Keratinocyte (primary cell): Measurements from ENCODE around the gene MAGI2. TPM values are rescaled to one million over a fixed set of nuclear protein-coding genes. Genes with fewer than 3 reads are reported as not detected.

Experiments
- DNase-seq: peaks from one replicate; pipeline ENCODE4 v3.0.0-alpha.2; 2011; ENCODE audit warnings: low read depth, missing footprints, low spot score
- FAIRE-seq: peaks from 2 replicates; lab custom pipeline; 2011; peaks lifted over from hg19 to GRCh38; lab: Jason Lieb, UNC
- H2AFZ ChIP-seq: 2 replicates; pipeline ENCODE4 v1.6.0; 2012; ENCODE audit warnings: low read length, control low read depth, inconsistent platforms; ENCODE audit not compliant: control insufficient read depth
- H3K27ac ChIP-seq: 2 replicates; pipeline ENCODE4 v1.5.1; 2011; ENCODE audit warnings: low read length; ENCODE audit not compliant: control insufficient read depth, insufficient read depth
- H3K27me3 ChIP-seq: 3 replicates; pipeline ENCODE4 v1.6.0; 2011; ENCODE audit warnings: low read length; ENCODE audit not compliant: control insufficient read depth, insufficient read depth; ENCODE audit errors: extremely low read depth
- H3K36me3 ChIP-seq, 2 experiments: 2 replicates in 1 of 2; 3 replicates in 1 of 2; pipeline ENCODE4 v1.5.1; 2011; ENCODE audit warnings: low read length in 2 of 2, mild to moderate bottlenecking in 1 of 2; ENCODE audit not compliant: control insufficient read depth in 2 of 2, insufficient read depth in 2 of 2; ENCODE audit errors: extremely low read depth in 1 of 2
- H3K4me1 ChIP-seq: 3 replicates; pipeline ENCODE4 v1.5.1; 2011; ENCODE audit warnings: low read length; ENCODE audit not compliant: control insufficient read depth, insufficient read depth; ENCODE audit errors: extremely low read depth
- H3K4me2 ChIP-seq: 3 replicates; pipeline ENCODE4 v1.6.0; 2011; ENCODE audit warnings: low read depth, low read length; ENCODE audit not compliant: control insufficient read depth, insufficient read depth; ENCODE audit errors: extremely low read depth
- H3K4me3 ChIP-seq, 3 experiments: fragments of 200-600 bp in 1 of 3; sonication (generic) in 1 of 3; 2 replicates in 2 of 3; 3 replicates in 1 of 3; pipeline ENCODE4 v1.5.1; 2011 to 2016; ENCODE audit warnings: low read length in 3 of 3, mild to moderate bottlenecking in 3 of 3, control low read depth in 2 of 3, inconsistent platforms in 1 of 3, low read depth in 1 of 3, mixed read lengths in 1 of 3, mixed run types in 1 of 3, moderate library complexity in 1 of 3; ENCODE audit not compliant: control insufficient read depth in 2 of 3, insufficient read depth in 2 of 3; ENCODE audit errors: extremely low read depth in 1 of 3
- H3K79me2 ChIP-seq: 2 replicates; pipeline ENCODE4 v1.6.0; 2012; ENCODE audit warnings: low read length; ENCODE audit not compliant: control insufficient read depth, insufficient read depth
- H3K9ac ChIP-seq: 3 replicates; pipeline ENCODE4 v1.6.0; 2011; ENCODE audit warnings: low read length; ENCODE audit not compliant: control insufficient read depth, insufficient read depth; ENCODE audit errors: extremely low read depth
- H3K9me1 ChIP-seq: 3 replicates; pipeline ENCODE4 v1.6.0; 2011; ENCODE audit warnings: low read length; ENCODE audit not compliant: control insufficient read depth, insufficient read depth; ENCODE audit errors: extremely low read depth
- H3K9me3 ChIP-seq: 2 replicates; pipeline ENCODE4 v1.5.1; 2012; ENCODE audit warnings: low read depth, low read length; ENCODE audit not compliant: control insufficient read depth
- H4K20me1 ChIP-seq: 3 replicates; pipeline ENCODE4 v1.6.0; 2011; ENCODE audit warnings: low read length; ENCODE audit not compliant: control insufficient read depth, insufficient read depth; ENCODE audit errors: extremely low read depth
- EZH2 ChIP-seq: IDR thresholded peaks from one replicate; pipeline ENCODE4 v1.6.1; 2012; ENCODE audit warnings: inconsistent platforms, mild to moderate bottlenecking, low read length, moderate library complexity
- dilution Hi-C: fragments of 300-500 bp; cut with MboI; formaldehyde crosslinking; loops from one replicate; pipeline ENCODE4 v1.7.0; 2020; ENCODE audit warnings: low sequenced_read_pairs; ENCODE audit not compliant: extremely low pct_ligation_motif_present
- polyA plus RNA-seq, 5 experiments: library from polyadenylated mRNA; depleted of rRNA in 3 of 5; stranded (reverse) in 3 of 5; stranded (forward) in 1 of 5; unstranded in 1 of 5; fragments of >200 nt; gene quantifications; 1 replicate in 1 of 5; 2 replicates in 3 of 5; 3 replicates in 1 of 5; pipeline versions ENCODE4 v1.2.1 to v1.2.3, GENCODE V29; 2011 to 2012; ENCODE audit warnings: missing spikeins in 2 of 5, low read depth in 1 of 5, low replicate concordance in 1 of 5
- TF ChIP-seq, protein P1 (sequence below), 3 experiments: IDR thresholded peaks in 1 of 3; conservative IDR thresholded peaks in 1 of 3; optimal IDR thresholded peaks in 1 of 3; 2 replicates in 2 of 3; 3 replicates in 1 of 3; pipeline versions ENCODE3 to v1.5.1; 2011; ENCODE audit warnings: low read length in 3 of 3, mild to moderate bottlenecking in 3 of 3, moderate library complexity in 2 of 3, control low read depth in 1 of 3, inconsistent platforms in 1 of 3; ENCODE audit not compliant: insufficient read depth in 2 of 3; ENCODE audit errors: extremely low read depth in 1 of 3

Gene MAGI2
- polyA plus RNA-seq, 1 donor (not counting 4 experiments of a cell fraction or from before 2014, with no cell fraction given) = 0.07 TPM

DNA sequence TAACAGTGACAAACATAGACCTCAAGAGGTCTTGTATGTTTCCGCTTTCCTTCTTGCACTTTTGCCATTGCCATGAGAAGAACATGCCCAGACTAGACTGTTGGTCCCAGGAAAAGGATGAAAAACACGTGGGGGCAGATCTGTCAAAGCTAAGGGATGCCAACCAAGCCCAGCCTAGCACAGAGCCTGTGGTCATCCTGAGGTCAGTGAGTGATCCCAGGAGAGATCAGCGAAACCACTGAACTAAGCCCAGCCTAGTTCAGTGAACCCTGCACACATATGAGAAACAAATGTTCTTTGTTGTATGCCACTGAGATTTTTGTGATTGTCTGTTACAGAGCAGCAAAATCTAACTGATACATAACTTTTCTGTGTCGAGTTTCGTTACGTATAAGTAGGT, 718.8 kb downstream of the MAGI2 start:
- Histone ChIP-seq H2AFZ (peak overlapping the region; percentile 5), H3K36me3 (no peaks in the 10 kb centered on the region), H4K20me1 (no peaks in the 10 kb centered on the region), H3K4me3 (no peak overlapping the region), H3K4me2 (no peak overlapping the region), H3K9me1 (no peaks in the 10 kb centered on the region), H3K9me3 (no peaks in the 10 kb centered on the region), H3K27ac (no peak overlapping the region), H3K4me1 (no peaks in the 10 kb centered on the region), H3K27me3 (no peaks in the 10 kb centered on the region), H3K79me2 (no peaks in the 10 kb centered on the region), H3K9ac (no peak overlapping the region)
- no peak for DNase-seq
- dilution Hi-C loops = no loop called here
- FAIRE-seq = no peak
- no peak for TF ChIP-seq EZH2
- TF ChIP-seq, protein P1, sequence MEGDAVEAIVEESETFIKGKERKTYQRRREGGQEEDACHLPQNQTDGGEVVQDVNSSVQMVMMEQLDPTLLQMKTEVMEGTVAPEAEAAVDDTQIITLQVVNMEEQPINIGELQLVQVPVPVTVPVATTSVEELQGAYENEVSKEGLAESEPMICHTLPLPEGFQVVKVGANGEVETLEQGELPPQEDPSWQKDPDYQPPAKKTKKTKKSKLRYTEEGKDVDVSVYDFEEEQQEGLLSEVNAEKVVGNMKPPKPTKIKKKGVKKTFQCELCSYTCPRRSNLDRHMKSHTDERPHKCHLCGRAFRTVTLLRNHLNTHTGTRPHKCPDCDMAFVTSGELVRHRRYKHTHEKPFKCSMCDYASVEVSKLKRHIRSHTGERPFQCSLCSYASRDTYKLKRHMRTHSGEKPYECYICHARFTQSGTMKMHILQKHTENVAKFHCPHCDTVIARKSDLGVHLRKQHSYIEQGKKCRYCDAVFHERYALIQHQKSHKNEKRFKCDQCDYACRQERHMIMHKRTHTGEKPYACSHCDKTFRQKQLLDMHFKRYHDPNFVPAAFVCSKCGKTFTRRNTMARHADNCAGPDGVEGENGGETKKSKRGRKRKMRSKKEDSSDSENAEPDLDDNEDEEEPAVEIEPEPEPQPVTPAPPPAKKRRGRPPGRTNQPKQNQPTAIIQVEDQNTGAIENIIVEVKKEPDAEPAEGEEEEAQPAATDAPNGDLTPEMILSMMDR (optimal IDR thresholded peaks at IDR 0.05 in 1 of 3, IDR thresholded peaks at IDR 0.05 in 1 of 3, conservative IDR thresholded peaks at IDR 0.05 in 1 of 3; ENCODE audit: extremely low read depth in 1 of 3, insufficient read depth in 2 of 3, low read length in 3 of 3) = no peak

DNA sequence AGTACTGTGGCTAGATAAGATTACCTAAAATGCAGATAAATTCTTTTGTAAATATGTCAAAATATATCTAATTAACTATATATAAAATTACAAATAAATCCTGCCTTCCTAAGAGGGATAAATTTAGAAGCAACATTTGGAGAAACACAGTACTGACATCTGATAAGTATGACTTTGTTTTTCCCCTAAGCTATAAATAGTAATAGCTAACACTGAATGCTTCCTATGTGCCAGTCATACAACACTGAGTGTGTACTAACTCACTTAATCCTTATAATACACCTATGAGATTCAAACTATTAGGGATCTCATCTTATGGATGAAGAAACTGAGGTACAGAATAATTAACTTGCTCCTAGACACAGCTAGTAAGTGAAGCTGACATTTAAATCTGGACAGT, 733.4 kb downstream of the MAGI2 start:
- H3K27me3 ChIP-seq = no peaks in the 10 kb centered on the region
- no peak overlapping the region for H3K4me3 ChIP-seq
- H4K20me1 ChIP-seq = no peaks in the 10 kb centered on the region
- no peak overlapping the region for H3K27ac ChIP-seq
- dilution Hi-C loops = no loop called here
- TF ChIP-seq, protein P1 (optimal IDR thresholded peaks at IDR 0.05 in 1 of 3, IDR thresholded peaks at IDR 0.05 in 1 of 3, conservative IDR thresholded peaks at IDR 0.05 in 1 of 3; ENCODE audit: extremely low read depth in 1 of 3, insufficient read depth in 2 of 3, low read length in 3 of 3) = no peak
- TF ChIP-seq EZH2 = no peak
- no peaks in the 10 kb centered on the region for H3K4me1 ChIP-seq
- no peak overlapping the region for H2AFZ ChIP-seq
- H3K9me1 ChIP-seq = no peaks in the 10 kb centered on the region
- no peak for FAIRE-seq
- no peaks in the 10 kb centered on the region for H3K9me3 ChIP-seq
- DNase-seq = no peak
- H3K79me2 ChIP-seq = no peaks in the 10 kb centered on the region
- no peak overlapping the region for H3K9ac ChIP-seq
- no peak overlapping the region for H3K4me2 ChIP-seq
- H3K36me3 ChIP-seq = no peaks in the 10 kb centered on the region
